ENCODE measurements around the gene ITFG1.

DNA sequence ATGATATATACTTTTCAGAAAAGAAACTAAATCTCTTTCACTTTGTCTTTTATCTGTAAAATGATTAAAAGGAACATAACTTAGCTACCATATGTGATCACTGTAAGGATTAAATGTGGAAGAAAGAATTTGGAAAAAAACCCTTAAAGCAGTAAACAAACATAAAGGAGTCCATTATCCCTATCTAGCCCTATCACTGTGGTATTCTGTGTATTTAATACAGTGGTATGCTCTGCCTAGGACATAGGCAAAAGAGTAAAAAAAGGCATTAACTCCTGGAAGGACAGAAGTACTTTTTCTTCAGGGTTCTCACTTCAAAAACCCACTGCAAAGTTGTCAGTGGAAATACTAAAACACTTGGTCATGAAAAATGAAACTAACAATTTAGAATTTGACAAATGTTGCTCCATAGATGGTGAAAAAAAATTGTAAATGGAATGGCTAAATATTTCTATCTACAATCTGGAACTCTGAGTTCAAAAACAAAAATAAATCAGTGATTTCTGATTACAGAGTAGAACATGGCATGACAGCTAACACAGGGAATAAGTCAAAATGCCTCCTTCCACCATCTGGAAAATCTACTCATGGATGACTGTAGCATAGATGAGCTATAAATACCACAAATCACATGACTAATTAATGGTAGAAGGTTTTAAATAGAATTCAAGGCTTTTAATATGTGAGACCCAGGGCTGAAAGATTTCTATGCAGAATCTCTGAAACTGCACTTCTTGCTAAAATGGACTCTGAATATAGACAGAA lies 140.1 kb downstream of the ITFG1 start:
- TF ChIP-seq, protein P1, sequence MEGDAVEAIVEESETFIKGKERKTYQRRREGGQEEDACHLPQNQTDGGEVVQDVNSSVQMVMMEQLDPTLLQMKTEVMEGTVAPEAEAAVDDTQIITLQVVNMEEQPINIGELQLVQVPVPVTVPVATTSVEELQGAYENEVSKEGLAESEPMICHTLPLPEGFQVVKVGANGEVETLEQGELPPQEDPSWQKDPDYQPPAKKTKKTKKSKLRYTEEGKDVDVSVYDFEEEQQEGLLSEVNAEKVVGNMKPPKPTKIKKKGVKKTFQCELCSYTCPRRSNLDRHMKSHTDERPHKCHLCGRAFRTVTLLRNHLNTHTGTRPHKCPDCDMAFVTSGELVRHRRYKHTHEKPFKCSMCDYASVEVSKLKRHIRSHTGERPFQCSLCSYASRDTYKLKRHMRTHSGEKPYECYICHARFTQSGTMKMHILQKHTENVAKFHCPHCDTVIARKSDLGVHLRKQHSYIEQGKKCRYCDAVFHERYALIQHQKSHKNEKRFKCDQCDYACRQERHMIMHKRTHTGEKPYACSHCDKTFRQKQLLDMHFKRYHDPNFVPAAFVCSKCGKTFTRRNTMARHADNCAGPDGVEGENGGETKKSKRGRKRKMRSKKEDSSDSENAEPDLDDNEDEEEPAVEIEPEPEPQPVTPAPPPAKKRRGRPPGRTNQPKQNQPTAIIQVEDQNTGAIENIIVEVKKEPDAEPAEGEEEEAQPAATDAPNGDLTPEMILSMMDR (IDR thresholded peaks at IDR 0.05) = no peak
- no peak for TF ChIP-seq POLR2A (IDR thresholded peaks at IDR 0.05)

Measured in testis (tissue), 2 donors.